ENCODE data around the gene COL4A2. TPM values are rescaled to one million over a fixed set of nuclear protein-coding genes. Genes with fewer than 3 reads are reported as not detected.

Gene COL4A2
- total RNA-seq, 1 donor from 2014 or later: not detected

GRCh38 chr13:110479648-110480047 is 172.6 kb downstream of the COL4A2 start:
- Mint-ChIP-seq H3K27ac (no peak overlapping the region), H3K4me1 (peaks cover 16% of the 10 kb centered on the region), H3K27me3 (peaks cover 2% of the 10 kb centered on the region), H3K4me3 (no peak overlapping the region), H3K36me3 (ENCODE audit: low read depth) (no peaks in the 10 kb centered on the region), H3K9me3 (no peaks in the 10 kb centered on the region)
- CTCF ChIA-PET: interaction anchor here (1.3 kb wide), 1 partner anchor 114 kb away, joined by 3 read pairs; no protein-coding TSS in a partner anchor
- no peak for ATAC-seq (ENCODE audit: low read depth)
- no peak for DNase-seq
- no peak for TF ChIP-seq CTCF (IDR thresholded peaks at IDR 0.05)
- POLR2A ChIA-PET: no interaction called here
- intact Hi-C loops (cut with micrococcal nuclease): no loop called here

- peaks cover 2% of the 10 kb centered on the region for H3K27me3 Mint-ChIP-seq
- peaks cover 11% of the 10 kb centered on the region for H3K4me1 Mint-ChIP-seq
- CTCF ChIA-PET: interaction anchor here (1.3 kb wide), 1 partner anchor 113 kb away, joined by 3 read pairs; no protein-coding TSS in a partner anchor
These were observed 173.1 kb downstream of the COL4A2 start for GRCh38 chr13:110480161-110480560.

GRCh38 chr13:110483386-110483968 is 176.4 kb downstream of the COL4A2 start:
- ATAC-seq (ENCODE audit: low read depth) (no peak), DNase-seq (no peak)
- H3K27ac Mint-ChIP-seq: no peak overlapping the region
- no peak for TF ChIP-seq CTCF (IDR thresholded peaks at IDR 0.05)
- H3K4me1 Mint-ChIP-seq: no peaks in the 10 kb centered on the region
- H3K4me3 Mint-ChIP-seq: no peak overlapping the region
- H3K36me3 Mint-ChIP-seq (ENCODE audit: low read depth): no peaks in the 10 kb centered on the region
- H3K27me3 Mint-ChIP-seq: peaks cover 2% of the 10 kb centered on the region
- intact Hi-C loops (cut with micrococcal nuclease): no loop called here
- CTCF ChIA-PET: no interaction called here
- POLR2A ChIA-PET: interaction anchor here (0.9 kb wide), 1 partner anchor 12 kb away, joined by 4 read pairs; no protein-coding TSS in a partner anchor
- no peaks in the 10 kb centered on the region for H3K9me3 Mint-ChIP-seq

More at GRCh38 chr13:110480161-110480560, 173.1 kb downstream of the COL4A2 start:
- DNase-seq (no peak), ATAC-seq (ENCODE audit: low read depth) (no peak)
- intact Hi-C loops (cut with micrococcal nuclease): no loop called here
- H3K4me3 Mint-ChIP-seq: no peak overlapping the region
- POLR2A ChIA-PET: no interaction called here
- no peak overlapping the region for H3K27ac Mint-ChIP-seq
- H3K9me3 Mint-ChIP-seq: no peaks in the 10 kb centered on the region
- TF ChIP-seq CTCF (IDR thresholded peaks at IDR 0.05): no peak
- no peaks in the 10 kb centered on the region for H3K36me3 Mint-ChIP-seq (ENCODE audit: low read depth)

GRCh38 chr13:110484290-110485048 is 177.4 kb downstream of the COL4A2 start:
- intact Hi-C loops (cut with micrococcal nuclease): no loop called here

More at GRCh38 chr13:110484290-110485048, 177.4 kb downstream of the COL4A2 start:
- Mint-ChIP-seq H3K27ac (no peak overlapping the region), H3K36me3 (ENCODE audit: low read depth) (no peaks in the 10 kb centered on the region), H3K4me3 (no peak overlapping the region), H3K4me1 (no peaks in the 10 kb centered on the region), H3K9me3 (no peaks in the 10 kb centered on the region), H3K27me3 (peaks cover 2% of the 10 kb centered on the region)
- ATAC-seq (ENCODE audit: low read depth): no peak
- ChIA-PET POLR2A (interaction anchor here (0.9 kb wide), 1 partner anchor 13 kb away, joined by 4 read pairs; no protein-coding TSS in a partner anchor), CTCF (interaction anchor here (0.6 kb wide), 1 partner anchor 29 kb away, joined by 3 read pairs; no protein-coding TSS in a partner anchor)
- DNase-seq: no peak
- TF ChIP-seq CTCF (IDR thresholded peaks at IDR 0.05): no peak
